CD4-positive, alpha-beta memory T cell (primary cell): ENCODE data around the gene SNX10. TPM values are rescaled to one million over a fixed set of nuclear protein-coding genes. Genes with fewer than 3 reads are reported as not detected.

ENCODE experiments used
- CTCF ChIA-PET: fragments of 350-600 bp; sonication (Branson Sonifier 250); formaldehyde crosslinking; loops from one replicate; lab custom pipeline; 2021; ENCODE audit warnings: inconsistent platforms; ENCODE audit not compliant: partially characterized antibody; lab: Charles Lee
- POLR2A ChIA-PET: fragments of 350-600 bp; sonication (Branson Sonifier 250); formaldehyde crosslinking; loops from one replicate; lab custom pipeline; 2021; ENCODE audit not compliant: partially characterized antibody; lab: Charles Lee
- DNase-seq, 5 donors: peaks; one replicate each; pipeline versions ENCODE4 v3.0.0 to v3.0.0-alpha.2; 2020 to 2022; ENCODE audit warnings: mixed read lengths in 1 of 5
- H3K27ac ChIP-seq: one replicate; pipeline ENCODE4 v1.7.0; 2013; ENCODE audit warnings: low read depth, low read length
- H3K27me3 ChIP-seq: 2 replicates; pipeline ENCODE4 v1.7.0; 2013; ENCODE audit warnings: mild to moderate bottlenecking, low read length, moderate library complexity; ENCODE audit not compliant: insufficient read depth
- H3K36me3 ChIP-seq: 2 replicates; pipeline ENCODE4 v1.7.0; 2013; ENCODE audit warnings: mild to moderate bottlenecking, low read length, moderate library complexity; ENCODE audit not compliant: insufficient read depth
- H3K4me1 ChIP-seq: 2 replicates; pipeline ENCODE4 v1.7.0; 2013; ENCODE audit warnings: mild to moderate bottlenecking, low read length, moderate library complexity; ENCODE audit not compliant: insufficient read depth
- H3K4me3 ChIP-seq, 2 donors: one replicate each; pipeline ENCODE4 v1.7.0; 2013; ENCODE audit warnings: low read length in 2 of 2, mild to moderate bottlenecking in 1 of 2
- H3K9me3 ChIP-seq, 2 donors: one replicate each; pipeline ENCODE4 v1.7.0; 2013; ENCODE audit warnings: low read length in 2 of 2, control low read depth in 1 of 2; ENCODE audit not compliant: control insufficient read depth in 1 of 2
- H3K27ac Mint-ChIP-seq, 7 donors: one replicate each; pipeline ENCODE4 v1.8.0; 2020 to 2021; ENCODE audit warnings: mixed read lengths in 7 of 7, mild to moderate bottlenecking in 6 of 7, inconsistent platforms in 3 of 7, moderate library complexity in 3 of 7
- H3K27me3 Mint-ChIP-seq, 2 donors: one replicate each; pipeline ENCODE4 v1.8.0; 2020 to 2021; ENCODE audit warnings: mixed read lengths in 2 of 2
- H3K36me3 Mint-ChIP-seq, 2 donors: one replicate each; pipeline ENCODE4 v1.8.0; 2020 to 2021; ENCODE audit warnings: mixed read lengths in 2 of 2, inconsistent platforms in 1 of 2, mild to moderate bottlenecking in 1 of 2
- H3K4me1 Mint-ChIP-seq, 4 donors: one replicate each; pipeline ENCODE4 v1.8.0; 2020 to 2021; ENCODE audit warnings: mixed read lengths in 4 of 4, mild to moderate bottlenecking in 1 of 4
- H3K4me3 Mint-ChIP-seq, 8 donors: one replicate each; pipeline ENCODE4 v1.8.0; 2020 to 2021; ENCODE audit warnings: mixed read lengths in 8 of 8, mild to moderate bottlenecking in 7 of 8, moderate library complexity in 6 of 8, inconsistent platforms in 3 of 8
- H3K9me3 Mint-ChIP-seq, 8 donors: one replicate each; pipeline ENCODE4 v1.8.0; 2020 to 2021; ENCODE audit warnings: mixed read lengths in 8 of 8, mild to moderate bottlenecking in 5 of 8, inconsistent platforms in 3 of 8, moderate library complexity in 1 of 8
- intact Hi-C: fragments of 100-400 bp; cut with micrococcal nuclease; formaldehyde crosslinking; loops from one replicate; pipeline ENCODE4 v1.15.1; 2023
- polyA plus RNA-seq, 2 donors: library from polyadenylated mRNA; unstranded; fragments of 300-500 nt; fragmentation: Illumina TruSeq; gene quantifications; one replicate each; pipeline ENCODE4 v1.2.3, GENCODE V29; 2021
- total RNA-seq, 2 experiments: library from RNA; stranded (reverse); gene quantifications; one replicate each; pipeline ENCODE4 v1.2.3, GENCODE V29; 2021

The SNX10 gene
- total and polyA plus RNA-seq, 4 experiments from 2014 or later: 8.4 to 26.4 (median 16.5) TPM

DNA sequence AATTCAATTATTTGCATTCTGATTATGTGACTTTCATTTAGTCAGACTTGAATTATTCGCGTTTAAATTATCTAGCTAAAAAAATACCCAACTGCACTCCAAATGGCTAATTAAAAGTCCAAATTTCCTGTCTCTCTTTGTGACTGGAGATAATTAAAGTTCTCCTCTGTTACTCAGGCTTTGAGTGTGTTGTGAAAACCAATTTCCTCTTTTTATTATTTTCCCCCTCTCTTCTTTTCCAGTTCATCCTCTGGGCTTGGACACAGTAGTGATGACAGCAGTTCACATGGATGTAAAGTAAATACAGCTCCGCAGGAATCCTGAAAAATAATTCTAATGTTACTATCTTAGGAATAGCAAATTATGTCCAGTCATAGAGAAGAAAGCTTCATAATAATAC, 80.6 kb downstream of the SNX10 start:
- peaks cover 11% of the 10 kb centered on the region for H3K27me3 ChIP-seq
- peaks cover 9 to 15% of the 10 kb centered on the region in 2 donors for H3K27me3 Mint-ChIP-seq
- peaks cover 15% of the 10 kb centered on the region for H3K4me1 ChIP-seq
- ChIA-PET POLR2A (no interaction called here), CTCF (interaction anchor here (0.7 to 6.9 kb wide), 8 partner anchors 9 to 789 kb away, joined by 3 to 99 read pairs (median 6); no protein-coding TSS in a partner anchor)
- peaks cover 21 to 23% of the 10 kb centered on the region in 2 donors for H3K36me3 Mint-ChIP-seq
- H3K9me3 Mint-ChIP-seq: no peaks in the 10 kb centered on the region
- no peak overlapping the region for H3K4me3 ChIP-seq
- no peak overlapping the region for H3K4me3 Mint-ChIP-seq
- no peak for DNase-seq
- peaks cover 5 to 12% (median 8%) of the 10 kb centered on the region in 4 donors for H3K4me1 Mint-ChIP-seq
- no peaks in the 10 kb centered on the region for H3K9me3 ChIP-seq
- no peak overlapping the region for H3K27ac Mint-ChIP-seq
- intact Hi-C loops: no loop called here
- no peak overlapping the region for H3K27ac ChIP-seq
- H3K36me3 ChIP-seq: no peaks in the 10 kb centered on the region

DNA sequence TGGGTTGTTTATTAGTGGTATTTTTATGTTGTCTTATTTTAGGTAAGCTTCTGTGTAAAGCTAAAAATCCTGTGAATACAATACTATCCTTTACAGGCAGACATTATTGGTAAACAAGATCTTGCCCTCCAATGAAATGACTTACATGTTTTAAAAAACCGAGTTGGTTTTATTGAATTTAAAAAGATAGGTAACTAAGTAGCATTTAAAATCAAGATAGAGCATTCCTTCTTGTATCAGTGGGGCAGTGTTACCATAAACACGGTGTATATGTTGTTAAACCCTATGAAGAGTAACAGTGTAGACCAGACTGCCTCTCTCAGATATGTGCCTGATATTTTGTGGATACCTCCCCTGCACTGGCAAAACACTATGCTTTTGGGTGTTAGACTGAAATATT, 81.0 kb downstream of the SNX10 start:
- no peaks in the 10 kb centered on the region for H3K9me3 ChIP-seq
- Mint-ChIP-seq H3K36me3 (peaks cover 18 to 19% of the 10 kb centered on the region in 2 donors), H3K4me3 (no peak overlapping the region), H3K27ac (no peak overlapping the region), H3K4me1 (peaks cover 5 to 13% (median 9%) of the 10 kb centered on the region in 4 donors), H3K27me3 (peaks cover 10 to 16% of the 10 kb centered on the region in 2 donors), H3K9me3 (no peaks in the 10 kb centered on the region)
- H3K36me3 ChIP-seq: no peaks in the 10 kb centered on the region
- no peak for DNase-seq
- H3K4me3 ChIP-seq: no peak overlapping the region
- intact Hi-C loops: no loop called here
- peaks cover 17% of the 10 kb centered on the region for H3K4me1 ChIP-seq
- POLR2A ChIA-PET: no interaction called here
- peaks cover 11% of the 10 kb centered on the region for H3K27me3 ChIP-seq
- H3K27ac ChIP-seq: no peak overlapping the region
- CTCF ChIA-PET: interaction anchor here (0.7 to 6.9 kb wide), 8 partner anchors 9 to 789 kb away, joined by 3 to 99 read pairs (median 6); no protein-coding TSS in a partner anchor

DNA sequence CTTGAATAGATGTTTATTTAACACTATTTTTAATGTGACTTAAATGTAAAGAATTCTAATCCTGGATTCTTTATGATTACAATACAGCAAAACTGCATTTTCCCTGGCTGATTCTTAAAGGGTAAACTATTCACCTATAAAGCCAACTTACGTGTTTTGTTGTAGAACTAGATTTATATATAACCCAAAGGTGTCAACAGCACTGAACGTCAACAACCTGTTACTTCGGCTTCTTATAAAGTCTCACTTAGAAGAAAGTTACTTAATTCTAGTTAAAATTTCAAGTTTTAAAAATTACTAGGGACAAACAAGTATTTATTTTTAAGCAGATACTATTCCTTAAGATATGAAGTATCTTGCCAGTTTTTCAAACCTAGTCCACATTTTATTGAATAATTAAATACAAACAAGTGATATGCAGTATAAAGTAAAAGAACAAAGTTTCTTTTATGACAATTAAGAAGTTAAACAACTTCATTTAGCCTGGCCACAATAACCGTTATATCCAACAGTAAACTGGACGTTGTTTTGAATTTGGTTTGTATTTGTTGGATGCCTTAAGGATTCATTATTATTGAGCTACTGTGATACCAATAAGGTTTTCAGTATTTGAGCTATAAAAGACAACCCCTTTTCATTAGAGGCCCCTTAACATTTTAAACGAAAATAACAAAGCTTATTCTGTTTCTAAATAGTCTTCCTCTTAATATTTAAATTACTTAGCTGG, 83.1 kb downstream of the SNX10 start:
- no peak overlapping the region for H3K27ac Mint-ChIP-seq
- POLR2A ChIA-PET: interaction anchor here (1.4 kb wide), 1 partner anchor 10 kb away, joined by 4 read pairs; no protein-coding TSS in a partner anchor
- Histone ChIP-seq H3K4me1 (peaks cover 13% of the 10 kb centered on the region), H3K9me3 (no peaks in the 10 kb centered on the region), H3K4me3 (no peak overlapping the region), H3K36me3 (no peaks in the 10 kb centered on the region), H3K27ac (no peak overlapping the region), H3K27me3 (peaks cover 11% of the 10 kb centered on the region)
- CTCF ChIA-PET: interaction anchor here (1.1 to 6.9 kb wide), 7 partner anchors 9 to 786 kb away, joined by 4 to 99 read pairs (median 10); partner anchors contain the start of gene SNX10
- peaks cover 2 to 11% (median 8%) of the 10 kb centered on the region in 4 donors for H3K4me1 Mint-ChIP-seq
- DNase-seq: no peak
- H3K4me3 Mint-ChIP-seq: no peak overlapping the region
- peaks cover 13 to 23% of the 10 kb centered on the region in 2 donors for H3K27me3 Mint-ChIP-seq
- intact Hi-C loops: loop anchor here (5.0 kb wide), 1 partner anchor 423 kb away; no protein-coding TSS in a partner anchor
- H3K36me3 Mint-ChIP-seq: peaks cover 18% of the 10 kb centered on the region in 2 donors
- no peaks in the 10 kb centered on the region for H3K9me3 Mint-ChIP-seq

DNA sequence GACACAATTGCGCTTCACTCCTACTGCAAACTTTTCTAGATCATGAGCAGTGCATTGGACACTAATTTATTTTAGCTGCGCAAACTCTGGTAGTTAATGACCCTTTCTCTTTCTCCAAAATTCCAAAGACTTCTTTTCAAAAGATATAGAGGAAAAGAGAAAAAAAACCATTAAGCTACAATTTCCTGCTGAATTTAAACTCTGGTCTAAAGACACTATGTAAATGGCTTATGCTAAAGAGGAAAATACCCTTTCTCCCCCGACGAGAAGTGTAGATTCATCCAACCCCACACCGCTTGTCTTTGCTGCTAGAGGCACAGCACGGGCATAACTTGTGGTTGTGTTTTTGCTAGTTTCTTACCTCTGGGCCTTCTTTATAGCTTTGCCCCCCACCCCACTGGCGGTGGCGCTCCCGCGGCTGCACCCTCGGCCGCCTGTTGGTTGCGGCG, 84.1 kb downstream of the SNX10 start:
- no peak for DNase-seq
- Histone ChIP-seq H3K36me3 (no peaks in the 10 kb centered on the region), H3K27me3 (peaks cover 11% of the 10 kb centered on the region), H3K27ac (no peak overlapping the region), H3K4me3 (no peak overlapping the region), H3K4me1 (peaks cover 8% of the 10 kb centered on the region), H3K9me3 (no peaks in the 10 kb centered on the region)
- CTCF ChIA-PET: interaction anchor here (1.2 to 2.8 kb wide), 5 partner anchors 10 to 483 kb away, joined by 3 to 21 read pairs (median 4); no protein-coding TSS in a partner anchor
- H3K27ac Mint-ChIP-seq: no peak overlapping the region
- POLR2A ChIA-PET: interaction anchor here (1.4 kb wide), 1 partner anchor 11 kb away, joined by 4 read pairs; no protein-coding TSS in a partner anchor
- H3K36me3 Mint-ChIP-seq: peaks cover 15 to 18% of the 10 kb centered on the region in 2 donors
- no peaks in the 10 kb centered on the region for H3K9me3 Mint-ChIP-seq
- H3K4me1 Mint-ChIP-seq: peaks cover 0 to 7% (median 5%) of the 10 kb centered on the region in 4 donors
- intact Hi-C loops: loop anchor here (1.0 to 5.0 kb wide), 2 partner anchors 292 to 423 kb away; no protein-coding TSS in a partner anchor
- H3K27me3 Mint-ChIP-seq: peaks cover 13 to 23% of the 10 kb centered on the region in 2 donors
- H3K4me3 Mint-ChIP-seq: peak overlapping the region; percentile 46 to 79 (median 73)

DNA sequence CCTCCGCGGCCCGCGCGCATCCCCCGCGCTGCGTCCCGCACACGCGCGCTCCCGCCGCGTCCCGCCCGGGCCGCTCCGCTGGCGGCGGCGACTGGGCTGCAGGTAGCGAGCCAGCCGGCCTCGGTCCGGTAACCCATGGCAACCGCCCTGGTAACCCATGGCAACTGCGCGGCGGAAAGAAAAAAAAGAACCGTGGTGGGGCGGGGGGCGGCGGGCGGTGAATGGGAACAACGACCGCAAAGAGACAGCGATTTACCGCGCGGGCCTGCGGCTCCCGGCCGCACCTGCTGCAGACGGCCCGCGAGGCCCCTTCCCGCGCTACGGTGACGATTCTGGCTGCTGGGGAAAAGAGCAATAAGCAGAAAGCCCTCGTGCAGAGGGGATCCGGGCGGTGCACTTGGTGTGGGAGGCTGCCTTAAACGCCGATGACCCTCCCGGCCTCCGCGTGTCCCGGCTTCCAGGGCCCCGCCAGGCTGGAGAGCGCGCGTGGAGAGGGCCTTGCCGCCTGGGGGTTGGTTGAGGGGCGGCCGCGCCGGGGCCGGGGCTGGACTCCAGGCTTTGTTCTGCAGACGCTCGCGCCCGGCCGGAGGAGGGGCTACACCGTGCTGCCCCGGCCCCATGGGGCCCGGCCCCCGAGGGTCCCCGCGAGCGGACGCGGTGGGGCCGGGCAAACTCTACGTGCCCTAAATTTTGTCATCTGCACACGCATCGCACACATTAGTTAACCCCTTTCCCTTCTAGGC, 84.7 kb downstream of the SNX10 start:
- Mint-ChIP-seq H3K9me3 (no peaks in the 10 kb centered on the region), H3K27ac (peak overlapping the region in 2 of 7 donors; percentile 24 to 75), H3K4me1 (peaks cover 0 to 7% (median 5%) of the 10 kb centered on the region in 4 donors), H3K27me3 (peaks cover 13 to 23% of the 10 kb centered on the region in 2 donors), H3K36me3 (peaks cover 15 to 18% of the 10 kb centered on the region in 2 donors), H3K4me3 (peak overlapping the region; percentile 83 to 95 (median 88))
- H3K9me3 ChIP-seq: no peaks in the 10 kb centered on the region
- H3K4me1 ChIP-seq: peaks cover 8% of the 10 kb centered on the region
- DNase-seq: peak; percentile 22 to 43 (median 24)
- peaks cover 11% of the 10 kb centered on the region for H3K27me3 ChIP-seq
- H3K4me3 ChIP-seq: peak overlapping the region; percentile 26 to 56
- ChIA-PET CTCF (interaction anchor here (1.0 to 2.8 kb wide), 4 partner anchors 11 to 298 kb away, joined by 3 to 21 read pairs (median 4); no protein-coding TSS in a partner anchor), POLR2A (interaction anchor here (1.4 kb wide), 1 partner anchor 11 kb away, joined by 4 read pairs; no protein-coding TSS in a partner anchor)
- no peaks in the 10 kb centered on the region for H3K36me3 ChIP-seq
- H3K27ac ChIP-seq: no peak overlapping the region
- intact Hi-C loops: loop anchor here (1.0 to 5.0 kb wide), 2 partner anchors 291 to 424 kb away; no protein-coding TSS in a partner anchor

DNA sequence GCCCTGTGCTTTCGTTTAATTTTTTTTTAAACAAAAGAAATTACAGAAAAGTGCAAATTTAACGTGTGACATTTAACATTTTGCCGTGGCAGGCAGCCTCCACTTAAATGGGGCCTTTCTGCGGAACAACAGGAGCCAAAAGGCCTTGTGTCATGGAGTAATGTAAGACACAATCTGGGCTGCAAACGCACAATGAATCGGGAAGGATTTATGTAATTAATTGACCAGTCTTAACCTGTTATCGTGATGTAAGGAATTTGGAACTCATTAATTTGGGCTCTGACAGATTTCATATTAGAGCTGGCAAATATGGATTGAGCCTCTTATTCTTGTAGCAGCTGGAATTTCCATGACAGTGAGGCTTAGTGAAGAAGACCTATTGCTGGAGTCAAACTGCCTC, 86.4 kb downstream of the SNX10 start:
- no peaks in the 10 kb centered on the region for H3K36me3 ChIP-seq
- Mint-ChIP-seq H3K4me3 (peak overlapping the region in 2 of 8 donors; percentile 7), H3K27ac (peak overlapping the region in 1 of 7 donors; percentile 4), H3K36me3 (peaks cover 6 to 8% of the 10 kb centered on the region in 2 donors), H3K27me3 (peaks cover 17 to 22% of the 10 kb centered on the region in 2 donors), H3K9me3 (no peaks in the 10 kb centered on the region), H3K4me1 (peaks cover 0 to 7% (median 5%) of the 10 kb centered on the region in 4 donors)
- H3K27ac ChIP-seq: no peak overlapping the region
- H3K4me3 ChIP-seq: no peak overlapping the region
- ChIA-PET POLR2A (no interaction called here), CTCF (interaction anchor here (0.9 to 3.5 kb wide), 7 partner anchors 8 to 304 kb away, joined by 3 to 23 read pairs (median 5); no protein-coding TSS in a partner anchor)
- H3K9me3 ChIP-seq: no peaks in the 10 kb centered on the region
- peaks cover 8% of the 10 kb centered on the region for H3K4me1 ChIP-seq
- peaks cover 11% of the 10 kb centered on the region for H3K27me3 ChIP-seq
- intact Hi-C loops: loop anchor here (5.0 kb wide), 1 partner anchor 426 kb away; no protein-coding TSS in a partner anchor
- DNase-seq: no peak
